Nephron (organoid): Measurements from ENCODE around the gene TMEM117.
A peak's percentile ranks its signal among the peaks of the same experiment; 100 is the strongest.
"Not testable (repeated sequence)": the region's sequence is repeated elsewhere in the genome, so short reads cannot be mapped to it uniquely, and the experiment has no call there.

ENCODE experiments used
- H3K27ac Mint-ChIP-seq, 3 experiments: 2 replicates each; pipeline ENCODE4 v1.8.0; 2020; ENCODE audit warnings: mixed read lengths in 3 of 3, mild to moderate bottlenecking in 2 of 3, moderate library complexity in 1 of 3
- H3K27me3 Mint-ChIP-seq: 2 replicates; pipeline ENCODE4 v1.8.0; 2021; ENCODE audit warnings: low read depth, mild to moderate bottlenecking, moderate library complexity, mixed read lengths
- H3K36me3 Mint-ChIP-seq: 2 replicates; pipeline ENCODE4 v1.8.0; 2020; ENCODE audit warnings: low read depth, mixed read lengths
- H3K4me1 Mint-ChIP-seq: 2 replicates; pipeline ENCODE4 v1.8.0; 2020; ENCODE audit warnings: mixed read lengths
- H3K4me3 Mint-ChIP-seq, 3 experiments: 2 replicates each; pipeline ENCODE4 v1.8.0; 2020; ENCODE audit warnings: mild to moderate bottlenecking in 3 of 3, mixed read lengths in 3 of 3, moderate library complexity in 2 of 3
- H3K9me3 Mint-ChIP-seq: 2 replicates; pipeline ENCODE4 v1.8.0; 2020; ENCODE audit warnings: mixed read lengths
- CTCF ChIP-seq, 3 experiments: fragments of 200-600 bp; sonication (generic); IDR thresholded peaks; one replicate each; pipeline ENCODE4 v1.5.0; 2021; ENCODE audit warnings: antibody characterized with exemption in 3 of 3; ENCODE audit not compliant: unreplicated experiment in 3 of 3

Gene TMEM117

GRCh38 chr12:43832463-43833168, 3.3 kb upstream of the TMEM117 start:
- H3K4me3 Mint-ChIP-seq: no peak overlapping the region

GRCh38 chr12:43835264-43835655, 621 bp upstream of the TMEM117 start:
- Mint-ChIP-seq H3K27me3 (no peaks in the 10 kb centered on the region), H3K4me3 (peak overlapping the region; percentile 79 to 93 (median 92))
- TF ChIP-seq CTCF (IDR thresholded peaks at IDR 0.05; ENCODE audit: unreplicated experiment in 3 of 3): no peak

More at GRCh38 chr12:43832463-43833168, 3.3 kb upstream of the TMEM117 start:
- Mint-ChIP-seq H3K9me3 (no peaks in the 10 kb centered on the region), H3K27ac (no peak overlapping the region), H3K4me1 (peaks cover 21% of the 10 kb centered on the region), H3K36me3 (no peaks in the 10 kb centered on the region), H3K27me3 (no peaks in the 10 kb centered on the region)
- no peak for TF ChIP-seq CTCF (IDR thresholded peaks at IDR 0.05; ENCODE audit: unreplicated experiment in 3 of 3)

DNA sequence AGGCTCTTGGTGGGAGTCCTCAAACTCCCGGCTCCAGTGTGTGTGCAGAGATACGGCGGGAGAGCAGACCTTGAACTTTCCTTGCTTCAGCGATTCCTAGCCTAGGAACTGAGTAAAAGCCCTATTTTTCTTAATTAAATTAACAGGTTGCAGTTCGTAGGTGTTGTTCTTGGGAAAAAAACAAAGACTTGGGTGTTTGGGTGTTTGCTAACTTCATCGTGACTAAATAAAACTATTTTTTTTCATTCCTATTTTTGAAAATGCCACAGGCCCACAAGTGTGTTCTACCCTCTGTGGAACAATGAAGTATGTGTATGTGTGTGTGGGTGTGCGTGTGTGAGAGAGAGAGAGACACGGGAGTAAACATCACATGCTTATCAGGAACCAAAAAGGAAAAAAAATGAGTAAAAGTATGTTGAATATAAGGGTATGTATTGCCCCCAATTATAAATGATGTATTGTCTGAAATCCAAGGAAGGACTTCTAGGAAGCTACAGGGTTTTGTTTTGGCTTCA, 651 bp downstream of the TMEM117 start:
- no peak for TF ChIP-seq CTCF (IDR thresholded peaks at IDR 0.05; ENCODE audit: unreplicated experiment in 3 of 3)
- H3K27me3 Mint-ChIP-seq: no peaks in the 10 kb centered on the region
- peak overlapping the region; percentile 74 to 88 (median 82) for H3K4me3 Mint-ChIP-seq
- peaks cover 42% of the 10 kb centered on the region for H3K4me1 Mint-ChIP-seq
- H3K27ac Mint-ChIP-seq: peak overlapping the region; percentile 87 to 91 (median 88)
- no peaks in the 10 kb centered on the region for H3K36me3 Mint-ChIP-seq
- H3K9me3 Mint-ChIP-seq: no peaks in the 10 kb centered on the region

More at GRCh38 chr12:43835264-43835655, 621 bp upstream of the TMEM117 start:
- H3K27ac Mint-ChIP-seq: peak overlapping the region; percentile 96 to 99 (median 96)
- H3K4me1 Mint-ChIP-seq: peaks cover 34% of the 10 kb centered on the region
- no peaks in the 10 kb centered on the region for H3K36me3 Mint-ChIP-seq
- H3K9me3 Mint-ChIP-seq: no peaks in the 10 kb centered on the region

DNA sequence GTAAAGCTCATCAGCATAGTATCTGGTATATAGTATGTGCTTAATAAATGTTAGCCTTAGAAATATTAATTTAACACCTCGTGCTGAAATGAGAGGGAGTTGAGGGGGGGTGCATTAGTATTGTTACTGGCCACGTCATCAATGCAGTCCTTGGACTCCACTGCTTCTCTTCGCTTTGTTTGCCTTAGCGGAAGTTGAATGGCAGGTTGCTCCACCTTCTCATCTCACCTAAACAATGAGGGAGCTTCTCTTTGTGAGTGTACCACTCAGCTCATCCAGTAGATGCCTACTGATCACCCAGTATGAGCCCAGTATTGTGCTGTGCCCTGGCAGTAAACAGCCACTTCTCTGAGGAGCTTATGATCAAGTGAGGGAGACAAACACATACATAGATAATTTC, 4.5 kb downstream of the TMEM117 start:
- peaks cover 5% of the 10 kb centered on the region for H3K36me3 Mint-ChIP-seq
- no peak overlapping the region for H3K27ac Mint-ChIP-seq
- H3K4me3 Mint-ChIP-seq: no peak overlapping the region
- H3K9me3 Mint-ChIP-seq: no peaks in the 10 kb centered on the region
- peaks cover 39% of the 10 kb centered on the region for H3K4me1 Mint-ChIP-seq
- no peaks in the 10 kb centered on the region for H3K27me3 Mint-ChIP-seq
- TF ChIP-seq CTCF (IDR thresholded peaks at IDR 0.05; ENCODE audit: unreplicated experiment in 3 of 3): no peak

- Mint-ChIP-seq H3K27me3 (no peaks in the 10 kb centered on the region), H3K4me3 (no peak overlapping the region), H3K4me1 (peaks cover 37% of the 10 kb centered on the region), H3K36me3 (peaks cover 12% of the 10 kb centered on the region), H3K9me3 (no peaks in the 10 kb centered on the region), H3K27ac (no peak overlapping the region)
- no peak for TF ChIP-seq CTCF (IDR thresholded peaks at IDR 0.05; ENCODE audit: unreplicated experiment in 3 of 3)
Measured at GRCh38 chr12:43841253-43841652, 5.4 kb downstream of the TMEM117 start.

DNA sequence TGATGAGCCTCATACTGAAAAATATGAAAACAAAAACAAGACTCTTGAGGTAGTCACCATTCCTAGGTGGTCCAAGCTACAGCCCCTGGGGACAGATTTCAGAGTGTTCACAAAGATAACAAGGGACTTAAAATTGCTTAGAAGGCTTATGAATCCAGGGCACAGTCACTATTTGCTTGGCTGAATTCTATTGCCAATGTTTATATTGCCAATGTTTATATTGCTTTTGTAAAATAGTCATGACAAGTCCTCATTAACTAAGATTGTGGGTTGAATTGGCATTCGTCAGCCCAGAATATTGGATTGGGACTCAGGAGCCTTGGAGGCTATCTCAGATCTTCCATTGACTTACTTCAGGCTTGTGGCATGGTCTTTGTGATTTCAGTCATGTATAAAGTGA, 6.4 kb downstream of the TMEM117 start:
- Mint-ChIP-seq H3K9me3 (peaks cover 4% of the 10 kb centered on the region), H3K36me3 (peaks cover 22% of the 10 kb centered on the region), H3K27ac (no peak overlapping the region), H3K4me1 (peaks cover 27% of the 10 kb centered on the region), H3K27me3 (no peaks in the 10 kb centered on the region), H3K4me3 (no peak overlapping the region)
- TF ChIP-seq CTCF (IDR thresholded peaks at IDR 0.05; ENCODE audit: unreplicated experiment in 3 of 3): no peak

DNA sequence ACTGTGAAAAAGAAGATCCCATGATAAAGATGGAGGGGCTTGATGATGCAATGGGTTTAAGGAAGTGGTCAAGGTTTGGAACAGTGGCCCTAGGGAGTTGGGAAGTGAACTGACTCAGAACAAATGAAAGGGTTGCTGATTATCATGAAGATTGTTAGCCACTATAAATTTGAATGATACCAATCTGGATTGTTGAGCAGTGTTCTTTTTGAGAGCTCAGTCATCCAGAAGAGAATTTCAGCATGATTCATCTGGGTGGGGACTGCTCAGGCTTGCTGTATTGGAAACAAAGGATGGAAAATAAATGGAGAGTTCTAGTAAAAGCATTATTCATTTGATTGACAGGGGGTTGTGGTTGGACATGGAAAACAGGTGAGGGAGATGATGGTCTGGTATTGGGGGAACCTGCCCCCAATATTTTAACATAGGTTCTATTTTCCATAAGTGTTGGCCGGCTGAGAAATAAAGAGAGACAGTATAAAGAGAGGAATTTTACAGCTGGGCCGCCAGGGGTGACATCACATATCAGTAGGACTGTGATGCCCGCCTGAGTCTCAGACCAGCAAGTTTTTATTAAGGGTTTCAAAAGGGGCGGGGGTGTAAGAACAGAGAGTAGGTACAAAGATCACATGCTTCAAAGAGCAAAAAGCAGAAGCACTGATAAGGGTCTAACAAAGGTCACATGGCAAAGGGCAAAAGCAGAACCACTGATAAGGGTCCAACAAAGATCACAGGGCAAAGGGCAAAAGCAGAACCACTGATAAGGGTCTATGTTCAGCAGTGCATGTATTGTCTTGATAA, 11.7 kb downstream of the TMEM117 start:
- Mint-ChIP-seq H3K36me3 (peaks cover 50% of the 10 kb centered on the region), H3K9me3 (peaks cover 11% of the 10 kb centered on the region)
- H3K4me3 Mint-ChIP-seq, H3K27me3 Mint-ChIP-seq, H3K4me1 Mint-ChIP-seq, H3K27ac Mint-ChIP-seq: not testable (repeated sequence)
